PC-3 (cell line): ENCODE data around the gene SORBS2. TPM values are rescaled to one million over a fixed set of nuclear protein-coding genes. Genes with fewer than 3 reads are reported as not detected.

ENCODE experiments used
- ATAC-seq: fragments of 200-7000 bp; cut with Tn5 transposase; 2 replicates; pipeline ENCODE4 v1.9.1; 2020; ENCODE audit warnings: mild to moderate bottlenecking, moderate library complexity
- BruUV-seq: library from RNA; stranded (reverse); fragments of 400-500 nt; replicated peaks from 2 replicates; lab custom pipeline; 2021; lab: Mats Ljungman, UMichigan
- CTCF ChIA-PET: fragments of 300-600 bp; sonication (Branson Sonifier 250); formaldehyde crosslinking; loops from one replicate; lab custom pipeline; 2022; ENCODE audit warnings: antibody characterized with exemption; lab: Charles Lee
- POLR2A ChIA-PET: fragments of 300-600 bp; sonication (Branson Sonifier 250); formaldehyde crosslinking; loops from one replicate; lab custom pipeline; 2022; ENCODE audit warnings: antibody characterized with exemption; ENCODE audit not compliant: unreplicated experiment; lab: Charles Lee
- DNase-seq: peaks from one replicate; pipeline ENCODE4 v3.0.0-alpha.2; 2015
- H2AFZ ChIP-seq: fragments of 300-600 bp; sonication (generic); 2 replicates; pipeline ENCODE4 v1.6.0; 2016; ENCODE audit warnings: antibody characterized with exemption, low read length
- H3F3A ChIP-seq: fragments of 300-600 bp; sonication (generic); one replicate; pipeline ENCODE4 v1.6.0; 2017; ENCODE audit warnings: antibody characterized with exemption, low read length, control low read depth, mild to moderate bottlenecking; ENCODE audit not compliant: unreplicated experiment
- H3K27ac ChIP-seq: fragments of 300-600 bp; sonication (generic); 2 replicates; pipeline ENCODE4 v1.5.1; 2016; ENCODE audit warnings: mild to moderate bottlenecking, low read length
- H3K27me3 ChIP-seq: fragments of 300-600 bp; sonication (generic); 2 replicates; pipeline ENCODE4 v1.6.1; 2016; ENCODE audit warnings: low read length, mixed read lengths
- H3K36me3 ChIP-seq: fragments of 300-600 bp; sonication (generic); 2 replicates; pipeline ENCODE4 v1.6.1; 2016; ENCODE audit warnings: low read depth, mixed run types, low read length, mixed read lengths
- H3K4me1 ChIP-seq: fragments of 300-600 bp; sonication (generic); 2 replicates; pipeline ENCODE4 v1.5.1; 2016; ENCODE audit warnings: low read length; ENCODE audit not compliant: insufficient read depth
- H3K4me2 ChIP-seq: fragments of 300-600 bp; sonication (generic); 2 replicates; pipeline ENCODE4 v1.6.0; 2016; ENCODE audit warnings: low read length
- H3K4me3 ChIP-seq: fragments of 300-600 bp; sonication (generic); 2 replicates; pipeline ENCODE4 v1.5.1; 2016; ENCODE audit warnings: mild to moderate bottlenecking, low read length, mixed read lengths
- H3K79me2 ChIP-seq: fragments of 300-600 bp; sonication (generic); 2 replicates; pipeline ENCODE4 v1.6.1; 2017; ENCODE audit warnings: low read length, mixed read lengths
- H3K9ac ChIP-seq: fragments of 300-600 bp; sonication (generic); 2 replicates; pipeline ENCODE4 v1.6.0; 2016; ENCODE audit warnings: mild to moderate bottlenecking, low read length
- H3K9me2 ChIP-seq: fragments of 300-600 bp; sonication (generic); replicated peaks from 2 replicates; pipeline ENCODE4 v1.6.1; 2016; ENCODE audit warnings: mixed run types, low read length, mixed read lengths
- H3K9me3 ChIP-seq: fragments of 300-600 bp; sonication (generic); 2 replicates; pipeline ENCODE4 v1.6.1; 2016; ENCODE audit warnings: low read length, mixed read lengths
- H4K20me1 ChIP-seq: fragments of 300-600 bp; sonication (generic); 2 replicates; pipeline ENCODE4 v1.6.1; 2016; ENCODE audit warnings: low read length, mixed read lengths
- CTCF ChIP-seq: fragments of 300-600 bp; sonication (generic); conservative IDR thresholded peaks from 2 replicates; pipeline ENCODE4 v1.5.1; 2017; ENCODE audit warnings: antibody characterized with exemption, low read depth, mild to moderate bottlenecking, low read length
- EZH2 ChIP-seq: fragments of 300-600 bp; sonication (generic); IDR thresholded peaks from one replicate; pipeline ENCODE4 v1.6.1; 2017; ENCODE audit warnings: antibody characterized with exemption, mild to moderate bottlenecking, low read length; ENCODE audit not compliant: unreplicated experiment
- EZH2phosphoT487 ChIP-seq: fragments of 300-600 bp; sonication (generic); IDR thresholded peaks from 2 replicates; pipeline ENCODE4 v1.6.1; 2018; ENCODE audit warnings: mild to moderate bottlenecking, antibody characterized with exemption, low read length, borderline replicate concordance
- intact Hi-C: fragments of 100-400 bp; cut with micrococcal nuclease; formaldehyde crosslinking; loops from 2 replicates; pipeline ENCODE4 v1.9.0; 2023
- total RNA-seq: library from RNA; depleted of rRNA; stranded (reverse); fragments of >200 nt; gene quantifications from 2 replicates; pipeline ENCODE4 v1.2.3, GENCODE V29; 2014

SORBS2 gene
- total RNA-seq, 1 experiment from 2014 or later = 3.6 TPM

GRCh38 chr4:185540040-185540439, 272.0 kb downstream of the SORBS2 start:
- H3K36me3 ChIP-seq = no peaks in the 10 kb centered on the region
- no peaks in the 10 kb centered on the region for H3K79me2 ChIP-seq
- no peak overlapping the region for H3K9ac ChIP-seq
- no peaks in the 10 kb centered on the region for H3K9me2 ChIP-seq
- CTCF ChIA-PET = no interaction called here
- H3K4me1 ChIP-seq = no peaks in the 10 kb centered on the region
- intact Hi-C loops = no loop called here
- BruUV-seq = no TSS peak
- POLR2A ChIA-PET = no interaction called here
- H4K20me1 ChIP-seq = no peaks in the 10 kb centered on the region
- H2AFZ ChIP-seq = no peak overlapping the region
- no peaks in the 10 kb centered on the region for H3F3A ChIP-seq
- TF ChIP-seq EZH2phosphoT487 (no peak), CTCF (no peak), EZH2 (no peak)
- H3K4me2 ChIP-seq = no peak overlapping the region
- H3K4me3 ChIP-seq = no peak overlapping the region
- H3K9me3 ChIP-seq = no peaks in the 10 kb centered on the region
- H3K27me3 ChIP-seq = peaks cover 31% of the 10 kb centered on the region
- DNase-seq (no peak), ATAC-seq (no peak)
- H3K27ac ChIP-seq = no peak overlapping the region

GRCh38 chr4:185538806-185539205, 273.2 kb downstream of the SORBS2 start:
- Histone ChIP-seq H3K36me3 (no peaks in the 10 kb centered on the region), H3K27ac (no peak overlapping the region), H3F3A (no peaks in the 10 kb centered on the region), H3K27me3 (peaks cover 43% of the 10 kb centered on the region), H3K9me2 (no peaks in the 10 kb centered on the region), H3K9ac (no peak overlapping the region), H3K4me1 (no peaks in the 10 kb centered on the region), H3K9me3 (no peaks in the 10 kb centered on the region), H2AFZ (no peak overlapping the region), H3K79me2 (no peaks in the 10 kb centered on the region), H4K20me1 (no peaks in the 10 kb centered on the region), H3K4me3 (no peak overlapping the region), H3K4me2 (no peak overlapping the region)
- intact Hi-C loops = no loop called here
- no peak for ATAC-seq
- CTCF ChIA-PET = no interaction called here
- POLR2A ChIA-PET = no interaction called here
- DNase-seq = no peak
- TF ChIP-seq CTCF (no peak), EZH2 (no peak), EZH2phosphoT487 (no peak)
- BruUV-seq = no TSS peak

GRCh38 chr4:185536411-185536709, 275.6 kb downstream of the SORBS2 start:
- H4K20me1 ChIP-seq = no peaks in the 10 kb centered on the region
- H3F3A ChIP-seq = no peaks in the 10 kb centered on the region
- H3K36me3 ChIP-seq = no peaks in the 10 kb centered on the region
- BruUV-seq = no TSS peak
- H3K9ac ChIP-seq = no peak overlapping the region
- no peaks in the 10 kb centered on the region for H3K4me1 ChIP-seq
- no peak overlapping the region for H3K27ac ChIP-seq
- no peaks in the 10 kb centered on the region for H3K9me3 ChIP-seq
- DNase-seq = no peak
- H3K4me2 ChIP-seq = peak overlapping the region; percentile 92; the same call in 1 of the 2 replicates
- TF ChIP-seq EZH2phosphoT487 (no peak), EZH2 (no peak), CTCF (no peak)
- no peak overlapping the region for H3K4me3 ChIP-seq
- H3K9me2 ChIP-seq = no peaks in the 10 kb centered on the region
- POLR2A ChIA-PET = no interaction called here
- intact Hi-C loops = no loop called here
- H3K27me3 ChIP-seq = peaks cover 60% of the 10 kb centered on the region
- peak; percentile 36; the same call in 1 of the 2 replicates for ATAC-seq
- H3K79me2 ChIP-seq = no peaks in the 10 kb centered on the region
- CTCF ChIA-PET = interaction anchor here (0.5 kb wide), 1 partner anchor 61 kb away, joined by 3 read pairs; no protein-coding TSS in a partner anchor
- H2AFZ ChIP-seq = no peak overlapping the region
